HG03378 (cell line): ENCODE data around the gene ABHD2.

Source experiments
- ATAC-seq: cut with Tn5 transposase; IDR thresholded peaks from one replicate; pipeline ENCODE4 v1.9.1; 2021; ENCODE audit warnings: mild to moderate bottlenecking, moderate library complexity; ENCODE audit not compliant: unreplicated experiment

ABHD2 gene

GRCh38 chr15:89096664-89097063 lies 8.4 kb downstream of the ABHD2 start:
- ATAC-seq: no peak

- no peak for ATAC-seq
Measured at GRCh38 chr15:89097313-89097712, 9.1 kb downstream of the ABHD2 start.

GRCh38 chr15:89098281-89098680 lies 10.0 kb downstream of the ABHD2 start:
- ATAC-seq: no peak

GRCh38 chr15:89099968-89100367 lies 11.7 kb downstream of the ABHD2 start:
- ATAC-seq: no peak

GRCh38 chr15:89101302-89102193 lies 13.3 kb downstream of the ABHD2 start:
- no peak for ATAC-seq

GRCh38 chr15:89103481-89104171 lies 15.4 kb downstream of the ABHD2 start:
- ATAC-seq: no peak

- no peak for ATAC-seq
Measured at GRCh38 chr15:89104172-89104564, 15.9 kb downstream of the ABHD2 start.

GRCh38 chr15:89105147-89105546 lies 16.9 kb downstream of the ABHD2 start:
- no peak for ATAC-seq

- no peak for ATAC-seq
Measured at GRCh38 chr15:89106200-89106599, 17.9 kb downstream of the ABHD2 start.

GRCh38 chr15:89107984-89108383 lies 19.7 kb downstream of the ABHD2 start:
- no peak for ATAC-seq

GRCh38 chr15:89108835-89109234 lies 20.6 kb downstream of the ABHD2 start:
- no peak for ATAC-seq

GRCh38 chr15:89109238-89109637 lies 21.0 kb downstream of the ABHD2 start:
- ATAC-seq: no peak

- ATAC-seq: no peak
Measured at GRCh38 chr15:89110060-89110459, 21.8 kb downstream of the ABHD2 start.

GRCh38 chr15:89111352-89111751 lies 23.1 kb downstream of the ABHD2 start:
- ATAC-seq: no peak

- ATAC-seq: no peak
Measured at GRCh38 chr15:89111961-89112340, 23.7 kb downstream of the ABHD2 start.

- ATAC-seq: peak; percentile 74
Measured at GRCh38 chr15:89112341-89112971, 24.2 kb downstream of the ABHD2 start.

GRCh38 chr15:89113296-89114024 lies 25.2 kb downstream of the ABHD2 start:
- no peak for ATAC-seq

GRCh38 chr15:89114990-89115389 lies 26.7 kb downstream of the ABHD2 start:
- ATAC-seq: no peak

GRCh38 chr15:89115547-89115946 lies 27.3 kb downstream of the ABHD2 start:
- ATAC-seq: no peak

GRCh38 chr15:89116404-89116803 lies 28.1 kb downstream of the ABHD2 start:
- no peak for ATAC-seq

GRCh38 chr15:89117790-89118189 lies 29.5 kb downstream of the ABHD2 start:
- no peak for ATAC-seq
